HEK293 (cell line): ENCODE data around the gene SOCS7.

Source experiments
- CTCF ChIA-PET: fragments of 350-600 bp; formaldehyde crosslinking; extraction: SDS; loops from one replicate; lab custom pipeline; 2021; ENCODE audit warnings: antibody characterized with exemption; lab: Yijun Ruan, JAX
- POLR2A ChIA-PET: fragments of 300-600 bp; formaldehyde crosslinking; extraction: SDS; loops from one replicate; lab custom pipeline; 2020; ENCODE audit warnings: antibody characterized with exemption, inconsistent platforms; lab: Yijun Ruan, JAX
- H3K27ac ChIP-seq: fragments of 200-500 bp; sonication (Bioruptor generic); 2 replicates; pipeline ENCODE4 v1.5.1; 2014; ENCODE audit warnings: low read depth, low read length, control low read depth, inconsistent platforms; ENCODE audit errors: extremely low read depth
- H3K36me3 ChIP-seq, 2 experiments: fragments of 200-500 bp in 1 of 2; sonication (Bioruptor generic) in 1 of 2; 1 replicate in 1 of 2; 2 replicates in 1 of 2; pipeline ENCODE4 v1.5.1; 2014 to 2017; ENCODE audit warnings: inconsistent platforms in 2 of 2, low read length in 2 of 2; ENCODE audit not compliant: control insufficient read depth in 2 of 2, insufficient read depth in 1 of 2
- H3K4me1 ChIP-seq: fragments of 200-500 bp; sonication (Bioruptor generic); 2 replicates; pipeline ENCODE4 v1.5.1; 2014; ENCODE audit warnings: mild to moderate bottlenecking, low read length, inconsistent platforms; ENCODE audit not compliant: control insufficient read depth, insufficient read depth
- H3K4me3 ChIP-seq: 2 replicates; pipeline ENCODE4 v1.5.1; 2011; ENCODE audit warnings: low read depth, mild to moderate bottlenecking, control low read depth, low read length, moderate library complexity
- H3K9me3 ChIP-seq: fragments of 200-500 bp; sonication (Bioruptor generic); 2 replicates; pipeline ENCODE4 v1.5.1; 2014; ENCODE audit warnings: low read depth, low read length, inconsistent platforms; ENCODE audit not compliant: control insufficient read depth, insufficient read depth
- GFI1B ChIP-seq: fragments of 450-650 bp; formaldehyde crosslinking; IDR thresholded peaks from 2 replicates; pipeline ENCODE4 v1.5.1; 2016; ENCODE audit warnings: missing biosample characterization, missing genetic modification characterization
- GLI2 ChIP-seq: fragments of 450-650 bp; formaldehyde crosslinking; IDR thresholded peaks from 2 replicates; pipeline ENCODE4; 2017; ENCODE audit warnings: missing biosample characterization, missing genetic modification characterization, low read depth, borderline replicate concordance
- KLF1 ChIP-seq: fragments of 450-650 bp; formaldehyde crosslinking; IDR thresholded peaks from 2 replicates; pipeline ENCODE4 v1.5.1; 2016; ENCODE audit warnings: missing biosample characterization, missing genetic modification characterization
- RBAK ChIP-seq: fragments of 450-650 bp; formaldehyde crosslinking; IDR thresholded peaks from 2 replicates; pipeline ENCODE4 v1.5.1; 2016; ENCODE audit warnings: missing biosample characterization, missing genetic modification characterization
- TCF7L2 ChIP-seq: IDR thresholded peaks from 2 replicates; pipeline ENCODE4 v1.6.1; 2011; ENCODE audit warnings: low read depth, mild to moderate bottlenecking, inconsistent platforms, low read length, moderate library complexity, borderline replicate concordance
- ZEB2 ChIP-seq: fragments of 450-650 bp; formaldehyde crosslinking; IDR thresholded peaks from 2 replicates; pipeline ENCODE4 v1.5.1; 2016; ENCODE audit warnings: missing biosample characterization, missing genetic modification characterization
- ZFP41 ChIP-seq: fragments of 450-650 bp; formaldehyde crosslinking; IDR thresholded peaks from 2 replicates; pipeline ENCODE4 v1.5.1; 2016; ENCODE audit warnings: missing biosample characterization, missing genetic modification characterization, borderline replicate concordance
- ZIC2 ChIP-seq: fragments of 450-650 bp; formaldehyde crosslinking; IDR thresholded peaks from 2 replicates; pipeline ENCODE4 v1.5.1; 2016; ENCODE audit warnings: missing biosample characterization, missing genetic modification characterization
- ZNF16 ChIP-seq: fragments of 450-650 bp; formaldehyde crosslinking; IDR thresholded peaks from 2 replicates; pipeline ENCODE4 v1.5.1; 2016; ENCODE audit warnings: low read depth, missing biosample characterization, missing genetic modification characterization
- ZNF169 ChIP-seq: fragments of 450-650 bp; formaldehyde crosslinking; IDR thresholded peaks from 2 replicates; pipeline ENCODE4 v1.5.1; 2016; ENCODE audit warnings: missing biosample characterization, missing genetic modification characterization
- ZNF2 ChIP-seq: fragments of 450-650 bp; formaldehyde crosslinking; IDR thresholded peaks from 2 replicates; pipeline ENCODE4 v1.5.1; 2016; ENCODE audit warnings: missing biosample characterization, missing genetic modification characterization
- ZNF221 ChIP-seq: fragments of 450-650 bp; formaldehyde crosslinking; IDR thresholded peaks from 2 replicates; pipeline ENCODE4 v1.5.1; 2017; ENCODE audit warnings: missing biosample characterization, missing genetic modification characterization, borderline replicate concordance
- ZNF248 ChIP-seq: fragments of 450-650 bp; formaldehyde crosslinking; IDR thresholded peaks from 2 replicates; pipeline ENCODE4 v1.5.1; 2017; ENCODE audit warnings: missing biosample characterization, missing genetic modification characterization
- ZNF311 ChIP-seq: fragments of 450-650 bp; formaldehyde crosslinking; IDR thresholded peaks from 2 replicates; pipeline ENCODE4 v1.5.1; 2017; ENCODE audit warnings: missing biosample characterization, missing genetic modification characterization, borderline replicate concordance
- ZNF510 ChIP-seq: fragments of 450-650 bp; formaldehyde crosslinking; IDR thresholded peaks from 2 replicates; pipeline ENCODE4 v1.5.1; 2018; ENCODE audit warnings: mild to moderate bottlenecking, missing genetic modification characterization, missing biosample characterization; ENCODE audit not compliant: insufficient replicate concordance
- ZNF560 ChIP-seq: fragments of 450-650 bp; formaldehyde crosslinking; IDR thresholded peaks from 2 replicates; pipeline ENCODE4 v1.5.1; 2017; ENCODE audit warnings: missing biosample characterization, missing genetic modification characterization, borderline replicate concordance
- ZNF561 ChIP-seq: fragments of 450-650 bp; IDR thresholded peaks from 2 replicates; pipeline ENCODE4 v1.5.1; 2018; ENCODE audit warnings: missing biosample characterization, missing genetic modification characterization, borderline replicate concordance
- ZNF624 ChIP-seq: fragments of 450-650 bp; formaldehyde crosslinking; IDR thresholded peaks from 2 replicates; pipeline ENCODE4 v1.5.1; 2017; ENCODE audit warnings: missing biosample characterization, missing genetic modification characterization
- ZNF768 ChIP-seq: fragments of 450-650 bp; formaldehyde crosslinking; IDR thresholded peaks from 2 replicates; pipeline ENCODE4 v1.5.1; 2018; ENCODE audit warnings: missing biosample characterization, mild to moderate bottlenecking, missing genetic modification characterization
- ZNF785 ChIP-seq: fragments of 450-650 bp; formaldehyde crosslinking; IDR thresholded peaks from 2 replicates; pipeline ENCODE4 v1.5.1; 2016; ENCODE audit warnings: missing biosample characterization, missing genetic modification characterization
- ZSCAN16 ChIP-seq: fragments of 450-650 bp; formaldehyde crosslinking; IDR thresholded peaks from 2 replicates; pipeline ENCODE4 v1.5.1; 2016; ENCODE audit warnings: missing biosample characterization, missing genetic modification characterization
- TF ChIP-seq, protein P1 (sequence below): fragments of 450-650 bp; formaldehyde crosslinking; IDR thresholded peaks from 2 replicates; pipeline ENCODE4 v1.5.1; 2017; ENCODE audit warnings: missing biosample characterization, mild to moderate bottlenecking, missing genetic modification characterization, moderate library complexity
- TF ChIP-seq, protein P2 (sequence below): fragments of 450-650 bp; IDR thresholded peaks from 2 replicates; pipeline ENCODE4 v1.5.1; 2018; ENCODE audit warnings: missing biosample characterization, mild to moderate bottlenecking, missing genetic modification characterization
- TF ChIP-seq, protein P3 (sequence below): fragments of 450-650 bp; formaldehyde crosslinking; IDR thresholded peaks from 2 replicates; pipeline ENCODE4 v1.5.1; 2016; ENCODE audit warnings: missing biosample characterization, missing genetic modification characterization
- TF ChIP-seq, protein P4 (sequence below): fragments of 450-650 bp; formaldehyde crosslinking; IDR thresholded peaks from 2 replicates; pipeline ENCODE4 v1.5.1; 2016; ENCODE audit warnings: missing biosample characterization, missing genetic modification characterization

Gene SOCS7

DNA sequence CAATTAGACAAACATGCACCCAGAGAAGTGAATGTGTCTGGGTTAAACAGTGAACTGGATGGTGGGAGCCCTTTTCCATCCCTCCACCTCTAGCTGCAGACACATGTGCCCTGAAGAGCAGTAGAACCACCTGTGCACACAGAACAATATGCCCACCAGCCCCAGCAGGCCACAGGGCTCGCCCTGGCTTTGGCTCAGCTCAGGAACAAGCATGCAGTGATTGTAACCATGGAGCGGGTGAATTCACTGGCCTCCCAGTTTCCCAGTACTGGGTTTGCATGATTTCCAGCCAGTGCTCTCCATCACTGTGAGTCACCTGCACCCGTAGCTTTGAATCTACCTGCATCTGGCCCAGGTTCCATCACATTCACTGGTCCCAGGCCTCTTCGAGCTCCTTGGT lies 13.1 kb upstream of the SOCS7 start (continued):
- TF ChIP-seq ZNF16, result no peak
- TF ChIP-seq, protein P1, sequence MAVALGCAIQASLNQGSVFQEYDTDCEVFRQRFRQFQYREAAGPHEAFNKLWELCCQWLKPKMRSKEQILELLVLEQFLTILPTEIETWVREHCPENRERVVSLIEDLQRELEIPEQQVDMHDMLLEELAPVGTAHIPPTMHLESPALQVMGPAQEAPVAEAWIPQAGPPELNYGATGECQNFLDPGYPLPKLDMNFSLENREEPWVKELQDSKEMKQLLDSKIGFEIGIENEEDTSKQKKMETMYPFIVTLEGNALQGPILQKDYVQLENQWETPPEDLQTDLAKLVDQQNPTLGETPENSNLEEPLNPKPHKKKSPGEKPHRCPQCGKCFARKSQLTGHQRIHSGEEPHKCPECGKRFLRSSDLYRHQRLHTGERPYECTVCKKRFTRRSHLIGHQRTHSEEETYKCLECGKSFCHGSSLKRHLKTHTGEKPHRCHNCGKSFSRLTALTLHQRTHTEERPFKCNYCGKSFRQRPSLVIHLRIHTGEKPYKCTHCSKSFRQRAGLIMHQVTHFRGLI (tag by site-specific recombination), result no peak
- TF ChIP-seq, all 188 proteins: peak for 0

DNA sequence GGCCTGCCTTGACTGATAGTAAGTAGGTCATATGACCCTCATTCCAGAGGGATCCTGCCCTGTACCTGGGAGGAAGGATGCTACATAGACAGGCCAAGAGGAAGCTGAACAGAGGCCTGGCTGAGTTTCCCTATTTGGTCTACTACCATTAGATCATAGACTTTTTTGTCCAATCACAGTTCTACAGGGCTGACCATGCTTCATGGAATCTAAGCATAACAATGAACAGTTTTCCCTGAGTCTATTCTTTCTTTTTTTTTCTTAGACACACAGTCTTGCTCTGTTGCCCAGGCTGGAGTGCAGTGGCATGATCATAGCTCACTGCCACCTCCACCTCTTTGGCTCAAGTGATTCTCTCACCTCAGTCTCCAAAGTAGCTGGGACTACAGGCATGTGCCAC lies 11.8 kb upstream of the SOCS7 start:
- ChIA-PET CTCF (interaction anchor here (0.6 to 12.3 kb wide), 7 partner anchors 8 to 145 kb away, joined by 3 to 186 read pairs (median 5); partner anchors contain the start of genes GPR179 and SOCS7), POLR2A (interaction anchor here (1.5 to 1.7 kb wide), 2 partner anchors 13 to 15 kb away, joined by 4 to 6 read pairs; no protein-coding TSS in a partner anchor)
- TF ChIP-seq GFI1B (no peak), ZNF248 (tag by site-specific recombination) (no peak), ZNF510 (no peak), ZNF221 (tag by site-specific recombination) (no peak), ZNF785 (no peak), ZFP41 (tag by site-specific recombination) (no peak), ZNF311 (tag by site-specific recombination) (no peak), ZNF768 (tag by site-specific recombination) (no peak), ZNF560 (tag by site-specific recombination) (no peak)
- H3K9me3 ChIP-seq, result no peaks in the 10 kb centered on the region
- H3K27ac ChIP-seq, result no peak overlapping the region
- no peaks in the 10 kb centered on the region for H3K36me3 ChIP-seq
- H3K4me1 ChIP-seq, result peaks cover 9% of the 10 kb centered on the region
- H3K4me3 ChIP-seq, result no peak overlapping the region

DNA sequence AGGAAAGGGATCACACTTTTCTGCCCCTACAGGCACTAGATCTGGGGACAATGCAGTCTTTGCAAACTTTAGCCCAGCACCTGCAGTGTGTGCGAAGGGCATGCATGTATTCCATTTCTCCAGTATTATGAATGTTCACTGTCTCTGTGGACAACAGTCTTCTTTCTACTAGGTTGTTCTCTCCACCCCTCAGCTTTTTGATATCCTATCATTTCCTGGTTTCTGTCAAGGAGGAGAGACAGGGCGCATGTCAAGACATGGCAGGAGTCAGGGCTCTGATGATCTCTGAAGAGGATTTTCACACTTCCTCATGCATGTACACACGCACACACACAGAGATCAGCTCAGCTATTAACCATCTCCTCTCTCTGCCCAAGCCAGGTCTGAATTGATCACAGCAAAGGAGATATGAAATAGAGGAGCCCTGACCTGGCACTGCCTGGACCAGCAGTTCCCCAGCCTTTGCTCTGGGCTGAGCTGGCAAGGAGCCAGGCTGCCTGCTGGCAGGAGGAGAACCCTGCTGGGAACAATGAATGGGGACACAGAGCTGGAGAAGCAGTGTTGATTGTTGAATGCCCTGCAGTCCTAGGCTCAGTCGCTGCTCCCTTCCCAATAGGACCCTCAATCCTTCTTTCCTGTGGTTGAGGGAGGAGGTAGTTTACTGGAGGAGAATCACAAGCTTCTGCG lies 10.5 kb upstream of the SOCS7 start:
- Histone ChIP-seq H3K36me3 (no peaks in the 10 kb centered on the region), H3K4me1 (peaks cover 9% of the 10 kb centered on the region), H3K4me3 (no peak overlapping the region), H3K27ac (peak overlapping the region; percentile 40; the same call in 1 of the 2 replicates), H3K9me3 (no peaks in the 10 kb centered on the region)
- ChIA-PET CTCF (interaction anchor here (0.5 to 12.3 kb wide), 13 partner anchors 6 to 390 kb away, joined by 3 to 186 read pairs (median 4); partner anchors contain the start of genes GPR179 and SOCS7), POLR2A (interaction anchor here (0.9 to 1.4 kb wide), 4 partner anchors 11 to 62 kb away, joined by 3 to 7 read pairs (median 4); partner anchors contain the start of gene SOCS7)
- TF ChIP-seq GLI2 (tag by site-specific recombination) (no peak), ZEB2 (tag by site-specific recombination) (no peak), TCF7L2 (no peak), ZIC2 (tag by site-specific recombination) (peak; percentile 91), RBAK (tag by site-specific recombination) (no peak), ZSCAN16 (tag by site-specific recombination) (no peak), ZNF169 (tag by site-specific recombination) (no peak), ZNF561 (no peak), ZNF624 (tag by site-specific recombination) (no peak), ZNF2 (no peak), KLF1 (no peak)
- TF ChIP-seq, protein P2, sequence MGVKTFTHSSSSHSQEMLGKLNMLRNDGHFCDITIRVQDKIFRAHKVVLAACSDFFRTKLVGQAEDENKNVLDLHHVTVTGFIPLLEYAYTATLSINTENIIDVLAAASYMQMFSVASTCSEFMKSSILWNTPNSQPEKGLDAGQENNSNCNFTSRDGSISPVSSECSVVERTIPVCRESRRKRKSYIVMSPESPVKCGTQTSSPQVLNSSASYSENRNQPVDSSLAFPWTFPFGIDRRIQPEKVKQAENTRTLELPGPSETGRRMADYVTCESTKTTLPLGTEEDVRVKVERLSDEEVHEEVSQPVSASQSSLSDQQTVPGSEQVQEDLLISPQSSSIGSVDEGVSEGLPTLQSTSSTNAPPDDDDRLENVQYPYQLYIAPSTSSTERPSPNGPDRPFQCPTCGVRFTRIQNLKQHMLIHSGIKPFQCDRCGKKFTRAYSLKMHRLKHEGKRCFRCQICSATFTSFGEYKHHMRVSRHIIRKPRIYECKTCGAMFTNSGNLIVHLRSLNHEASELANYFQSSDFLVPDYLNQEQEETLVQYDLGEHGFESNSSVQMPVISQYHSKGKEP (tag by site-specific recombination), result peak; percentile 73; the same call in 1 of the 2 replicates
- TF ChIP-seq, protein P3, sequence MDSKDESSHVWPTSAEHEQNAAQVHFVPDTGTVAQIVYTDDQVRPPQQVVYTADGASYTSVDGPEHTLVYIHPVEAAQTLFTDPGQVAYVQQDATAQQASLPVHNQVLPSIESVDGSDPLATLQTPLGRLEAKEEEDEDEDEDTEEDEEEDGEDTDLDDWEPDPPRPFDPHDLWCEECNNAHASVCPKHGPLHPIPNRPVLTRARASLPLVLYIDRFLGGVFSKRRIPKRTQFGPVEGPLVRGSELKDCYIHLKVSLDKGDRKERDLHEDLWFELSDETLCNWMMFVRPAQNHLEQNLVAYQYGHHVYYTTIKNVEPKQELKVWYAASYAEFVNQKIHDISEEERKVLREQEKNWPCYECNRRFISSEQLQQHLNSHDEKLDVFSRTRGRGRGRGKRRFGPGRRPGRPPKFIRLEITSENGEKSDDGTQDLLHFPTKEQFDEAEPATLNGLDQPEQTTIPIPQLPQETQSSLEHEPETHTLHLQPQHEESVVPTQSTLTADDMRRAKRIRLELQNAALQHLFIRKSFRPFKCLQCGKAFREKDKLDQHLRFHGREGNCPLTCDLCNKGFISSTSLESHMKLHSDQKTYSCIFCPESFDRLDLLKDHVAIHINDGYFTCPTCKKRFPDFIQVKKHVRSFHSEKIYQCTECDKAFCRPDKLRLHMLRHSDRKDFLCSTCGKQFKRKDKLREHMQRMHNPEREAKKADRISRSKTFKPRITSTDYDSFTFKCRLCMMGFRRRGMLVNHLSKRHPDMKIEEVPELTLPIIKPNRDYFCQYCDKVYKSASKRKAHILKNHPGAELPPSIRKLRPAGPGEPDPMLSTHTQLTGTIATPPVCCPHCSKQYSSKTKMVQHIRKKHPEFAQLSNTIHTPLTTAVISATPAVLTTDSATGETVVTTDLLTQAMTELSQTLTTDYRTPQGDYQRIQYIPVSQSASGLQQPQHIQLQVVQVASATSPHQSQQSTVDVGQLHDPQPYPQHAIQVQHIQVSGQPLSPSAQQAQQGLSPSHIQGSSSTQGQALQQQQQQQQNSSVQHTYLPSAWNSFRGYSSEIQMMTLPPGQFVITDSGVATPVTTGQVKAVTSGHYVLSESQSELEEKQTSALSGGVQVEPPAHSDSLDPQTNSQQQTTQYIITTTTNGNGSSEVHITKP (tag by site-specific recombination), result no peak
- TF ChIP-seq, protein P4, sequence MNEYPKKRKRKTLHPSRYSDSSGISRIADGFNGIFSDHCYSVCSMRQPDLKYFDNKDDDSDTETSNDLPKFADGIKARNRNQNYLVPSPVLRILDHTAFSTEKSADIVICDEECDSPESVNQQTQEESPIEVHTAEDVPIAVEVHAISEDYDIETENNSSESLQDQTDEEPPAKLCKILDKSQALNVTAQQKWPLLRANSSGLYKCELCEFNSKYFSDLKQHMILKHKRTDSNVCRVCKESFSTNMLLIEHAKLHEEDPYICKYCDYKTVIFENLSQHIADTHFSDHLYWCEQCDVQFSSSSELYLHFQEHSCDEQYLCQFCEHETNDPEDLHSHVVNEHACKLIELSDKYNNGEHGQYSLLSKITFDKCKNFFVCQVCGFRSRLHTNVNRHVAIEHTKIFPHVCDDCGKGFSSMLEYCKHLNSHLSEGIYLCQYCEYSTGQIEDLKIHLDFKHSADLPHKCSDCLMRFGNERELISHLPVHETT (tag by site-specific recombination), result no peak
